HCT116 (cell line): ENCODE data around the gene SLC15A5. TPM values are rescaled to one million over a fixed set of nuclear protein-coding genes. Genes with fewer than 3 reads are reported as not detected.

Experiments
- ATAC-seq: fragments of 200-7000 bp; cut with Tn5 transposase; 2 replicates; pipeline ENCODE4 v1.9.1; 2020; ENCODE audit warnings: mild to moderate bottlenecking, moderate library complexity
- BruUV-seq: library from RNA; stranded (reverse); fragments of 400-500 nt; replicated peaks from 2 replicates; lab custom pipeline; 2021; lab: Mats Ljungman, UMichigan
- CTCF ChIA-PET: fragments of 300-600 bp; sonication (Branson Sonifier 250); formaldehyde crosslinking; loops from one replicate; lab custom pipeline; 2021; ENCODE audit warnings: antibody characterized with exemption; lab: Charles Lee
- POLR2A ChIA-PET: fragments of 300-600, 350-600 bp; sonication (Branson Sonifier 250); formaldehyde crosslinking; loops from one replicate; lab custom pipeline; 2021; ENCODE audit warnings: antibody characterized with exemption; lab: Charles Lee
- RAD21 ChIA-PET, 2 experiments: fragments of 300-600 bp; sonication (Branson Sonifier 250); formaldehyde crosslinking; loops; one replicate each; lab custom pipeline; 2023; ENCODE audit warnings: low total read pairs in 2 of 2; ENCODE audit not compliant: uncharacterized antibody in 2 of 2, unreplicated experiment in 2 of 2, low non-redundant PET in 1 of 2; lab: Charles Lee
- DNase-seq: peaks from one replicate; pipeline ENCODE4 v3.0.0-alpha.2; 2010; ENCODE audit warnings: low read depth, low spot score
- H2AFZ ChIP-seq: fragments of 200-600 bp; shearing (Covaris generic), sonication (generic); 2 replicates; pipeline ENCODE4 v1.6.1; 2017; ENCODE audit warnings: low read depth, mixed run types, mixed read lengths, antibody characterized with exemption, low read length; ENCODE audit not compliant: poor library complexity, severe bottlenecking
- H3K27ac ChIP-seq: 2 replicates; pipeline ENCODE4 v1.5.1; 2012; ENCODE audit warnings: low read depth, low read length
- H3K27me3 ChIP-seq: fragments of 200-600 bp; sonication (generic); 2 replicates; pipeline ENCODE4 v1.6.1; 2016; ENCODE audit warnings: mixed run types, low read length, mixed read lengths; ENCODE audit not compliant: insufficient read depth
- H3K36me3 ChIP-seq, 2 experiments: fragments of 200-500 bp in 1 of 2; fragments of 200-600 bp in 1 of 2; sonication (Bioruptor generic) in 1 of 2; sonication (generic) in 1 of 2; 2 replicates each; pipeline versions ENCODE4 v1.5.1 to v1.6.1; 2014 to 2016; ENCODE audit warnings: low read length in 2 of 2, inconsistent platforms in 1 of 2, mixed read lengths in 1 of 2, mixed run types in 1 of 2; ENCODE audit not compliant: insufficient read depth in 2 of 2, control insufficient read depth in 1 of 2
- H3K4me1 ChIP-seq, 2 experiments: fragments of 200-600 bp in 1 of 2; sonication (generic) in 1 of 2; 2 replicates each; pipeline versions ENCODE4 v1.5.1 to v1.6.1; 2012 to 2017; ENCODE audit warnings: low read length in 2 of 2, inconsistent platforms in 1 of 2, mild to moderate bottlenecking in 1 of 2, mixed read lengths in 1 of 2, mixed run types in 1 of 2, moderate library complexity in 1 of 2; ENCODE audit not compliant: insufficient read depth in 2 of 2, control insufficient read depth in 1 of 2
- H3K4me2 ChIP-seq: fragments of 200-600 bp; sonication (generic); 2 replicates; pipeline ENCODE4 v1.6.1; 2017; ENCODE audit warnings: mixed run types, low read length, mixed read lengths
- H3K4me3 ChIP-seq, 2 experiments: fragments of 200-600 bp in 1 of 2; sonication (generic) in 1 of 2; replicated peaks in 1 of 2; 2 replicates each; pipeline ENCODE4 v1.5.1; 2011 to 2016; ENCODE audit warnings: low read length in 2 of 2, control low read depth in 1 of 2, low read depth in 1 of 2, mild to moderate bottlenecking in 1 of 2, mixed read lengths in 1 of 2, mixed run types in 1 of 2
- H3K79me2 ChIP-seq: fragments of 200-600 bp; sonication (generic); 2 replicates; pipeline ENCODE4 v1.6.1; 2017; ENCODE audit warnings: mild to moderate bottlenecking, mixed run types, low read length, moderate library complexity, mixed read lengths; ENCODE audit not compliant: insufficient read depth
- H3K9ac ChIP-seq: fragments of 200-600 bp; sonication (generic); 2 replicates; pipeline ENCODE4 v1.6.1; 2016; ENCODE audit warnings: low read length, mixed read lengths
- H3K9me2 ChIP-seq: fragments of 200-600 bp; sonication (generic), shearing (Covaris generic); 2 replicates; pipeline ENCODE4 v1.6.1; 2017; ENCODE audit warnings: mixed run types, mild to moderate bottlenecking, moderate library complexity; ENCODE audit not compliant: insufficient read depth
- H3K9me3 ChIP-seq, 2 experiments: fragments of 200-500 bp in 1 of 2; fragments of 200-600 bp in 1 of 2; sonication (Bioruptor generic) in 1 of 2; sonication (generic) in 1 of 2; 2 replicates each; pipeline ENCODE4 v1.6.1; 2014 to 2017; ENCODE audit warnings: low read length in 2 of 2, mixed read lengths in 2 of 2, inconsistent platforms in 1 of 2, low read depth in 1 of 2, mild to moderate bottlenecking in 1 of 2, mixed run types in 1 of 2, moderate library complexity in 1 of 2; ENCODE audit not compliant: control insufficient read depth in 1 of 2, insufficient read depth in 1 of 2
- H4K20me1 ChIP-seq: fragments of 200-600 bp; sonication (generic), shearing (Covaris generic); 2 replicates; pipeline ENCODE4 v1.6.1; 2017; ENCODE audit warnings: mixed run types, mild to moderate bottlenecking, moderate library complexity; ENCODE audit not compliant: insufficient read depth
- CBX3 ChIP-seq: IDR thresholded peaks from 2 replicates; pipeline ENCODE4 v1.6.1; 2012; ENCODE audit warnings: low read depth
- CEBPB ChIP-seq: IDR thresholded peaks from 2 replicates; pipeline ENCODE4 v1.6.1; 2012; ENCODE audit warnings: low read depth
- ELF1 ChIP-seq: IDR thresholded peaks from 2 replicates; pipeline ENCODE4 v1.6.1; 2012; ENCODE audit warnings: low read depth, borderline replicate concordance
- EZH2phosphoT487 ChIP-seq: fragments of 200-600 bp; IDR thresholded peaks from 2 replicates; pipeline ENCODE4 v1.6.1; 2018; ENCODE audit warnings: antibody characterized with exemption, borderline replicate concordance
- FOSL1 ChIP-seq: IDR thresholded peaks from 2 replicates; pipeline ENCODE4 v1.6.1; 2012; ENCODE audit warnings: low read depth
- JUND ChIP-seq: IDR thresholded peaks from 2 replicates; pipeline ENCODE4 v1.6.1; 2012
- RAD21 ChIP-seq: IDR thresholded peaks from 2 replicates; pipeline ENCODE4 v1.6.1; 2012; ENCODE audit warnings: low read depth, mild to moderate bottlenecking
- SIN3A ChIP-seq: IDR thresholded peaks from 2 replicates; pipeline ENCODE4 v1.6.1; 2012; ENCODE audit warnings: low read depth
- SP1 ChIP-seq: IDR thresholded peaks from 2 replicates; pipeline ENCODE4 v1.6.1; 2012; ENCODE audit warnings: low read depth
- SRF ChIP-seq: IDR thresholded peaks from 2 replicates; pipeline ENCODE4 v1.6.1; 2012; ENCODE audit warnings: low read depth
- TCF7L2 ChIP-seq: IDR thresholded peaks from 2 replicates; pipeline ENCODE4 v1.7.0; 2011; ENCODE audit warnings: borderline replicate concordance, inconsistent platforms; ENCODE audit not compliant: insufficient read depth, insufficient read length; ENCODE audit errors: extremely low read depth
- YY1 ChIP-seq: IDR thresholded peaks from 2 replicates; pipeline ENCODE4 v1.6.1; 2011; ENCODE audit warnings: low read length, low read depth, moderate library complexity, mild to moderate bottlenecking; ENCODE audit not compliant: insufficient replicate concordance; ENCODE audit errors: extremely low read depth
- ZBTB33 ChIP-seq: IDR thresholded peaks from 2 replicates; pipeline ENCODE4 v1.6.1; 2011; ENCODE audit warnings: mild to moderate bottlenecking, low read length, moderate library complexity; ENCODE audit not compliant: insufficient replicate concordance; ENCODE audit errors: extremely low read depth
- ZFX ChIP-seq: fragments of 450-650 bp; IDR thresholded peaks from 2 replicates; pipeline ENCODE4 v1.6.1; 2017
- ZNF274 ChIP-seq: fragments of 200-500 bp; sonication (Bioruptor generic); IDR thresholded peaks from 2 replicates; pipeline ENCODE4 v1.6.1; 2014; ENCODE audit warnings: mild to moderate bottlenecking, low read depth, low read length, inconsistent platforms
- intact Hi-C: fragments of 100-400 bp; cut with micrococcal nuclease; formaldehyde crosslinking; loops from 2 replicates; pipeline ENCODE4 v1.10.0; 2022
- total RNA-seq: library from RNA; stranded (reverse); gene quantifications from one replicate; pipeline ENCODE4 v1.2.1, GENCODE V29; 2021; ENCODE audit not compliant: unreplicated experiment
- TF ChIP-seq, protein P1 (sequence below): IDR thresholded peaks from 2 replicates; pipeline ENCODE4 v1.6.1; 2012; ENCODE audit warnings: low read depth
- TF ChIP-seq, protein P2 (sequence below), 3 experiments: fragments of 200-600 bp in 1 of 3; sonication (generic) in 1 of 3; IDR thresholded peaks in 2 of 3; conservative IDR thresholded peaks in 1 of 3; 2 replicates each; pipeline ENCODE4 v1.5.1; 2012 to 2017; ENCODE audit warnings: low read depth in 2 of 3, low read length in 2 of 3, antibody characterized with exemption in 1 of 3, borderline replicate concordance in 1 of 3, control low read depth in 1 of 3, mild to moderate bottlenecking in 1 of 3, mixed read lengths in 1 of 3, mixed run types in 1 of 3, moderate library complexity in 1 of 3; ENCODE audit not compliant: insufficient read depth in 1 of 3

Gene SLC15A5
- total RNA-seq, 1 experiment from 2014 or later = not detected

GRCh38 chr12:16261944-16262475 is 15.5 kb downstream of the SLC15A5 start:
- Histone ChIP-seq H4K20me1 (no peaks in the 10 kb centered on the region), H3K79me2 (no peaks in the 10 kb centered on the region), H3K9ac (no peak overlapping the region), H3K4me1 (no peaks in the 10 kb centered on the region), H3K36me3 (no peaks in the 10 kb centered on the region), H2AFZ (no peak overlapping the region), H3K9me3 (no peaks in the 10 kb centered on the region), H3K27me3 (no peaks in the 10 kb centered on the region)
- ChIA-PET POLR2A (no interaction called here), RAD21 (no interaction called here)
- no peak for ATAC-seq
- intact Hi-C loops = no loop called here
- TF ChIP-seq, protein P1, sequence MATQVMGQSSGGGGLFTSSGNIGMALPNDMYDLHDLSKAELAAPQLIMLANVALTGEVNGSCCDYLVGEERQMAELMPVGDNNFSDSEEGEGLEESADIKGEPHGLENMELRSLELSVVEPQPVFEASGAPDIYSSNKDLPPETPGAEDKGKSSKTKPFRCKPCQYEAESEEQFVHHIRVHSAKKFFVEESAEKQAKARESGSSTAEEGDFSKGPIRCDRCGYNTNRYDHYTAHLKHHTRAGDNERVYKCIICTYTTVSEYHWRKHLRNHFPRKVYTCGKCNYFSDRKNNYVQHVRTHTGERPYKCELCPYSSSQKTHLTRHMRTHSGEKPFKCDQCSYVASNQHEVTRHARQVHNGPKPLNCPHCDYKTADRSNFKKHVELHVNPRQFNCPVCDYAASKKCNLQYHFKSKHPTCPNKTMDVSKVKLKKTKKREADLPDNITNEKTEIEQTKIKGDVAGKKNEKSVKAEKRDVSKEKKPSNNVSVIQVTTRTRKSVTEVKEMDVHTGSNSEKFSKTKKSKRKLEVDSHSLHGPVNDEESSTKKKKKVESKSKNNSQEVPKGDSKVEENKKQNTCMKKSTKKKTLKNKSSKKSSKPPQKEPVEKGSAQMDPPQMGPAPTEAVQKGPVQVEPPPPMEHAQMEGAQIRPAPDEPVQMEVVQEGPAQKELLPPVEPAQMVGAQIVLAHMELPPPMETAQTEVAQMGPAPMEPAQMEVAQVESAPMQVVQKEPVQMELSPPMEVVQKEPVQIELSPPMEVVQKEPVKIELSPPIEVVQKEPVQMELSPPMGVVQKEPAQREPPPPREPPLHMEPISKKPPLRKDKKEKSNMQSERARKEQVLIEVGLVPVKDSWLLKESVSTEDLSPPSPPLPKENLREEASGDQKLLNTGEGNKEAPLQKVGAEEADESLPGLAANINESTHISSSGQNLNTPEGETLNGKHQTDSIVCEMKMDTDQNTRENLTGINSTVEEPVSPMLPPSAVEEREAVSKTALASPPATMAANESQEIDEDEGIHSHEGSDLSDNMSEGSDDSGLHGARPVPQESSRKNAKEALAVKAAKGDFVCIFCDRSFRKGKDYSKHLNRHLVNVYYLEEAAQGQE = no peak
- TF ChIP-seq RAD21 = no peak
- no peak for TF ChIP-seq ELF1
- TF ChIP-seq CBX3 = no peak
- TF ChIP-seq SRF = no peak
- TF ChIP-seq TCF7L2 = no peak
- no peak for TF ChIP-seq ZNF274
- TF ChIP-seq SIN3A = no peak
- TF ChIP-seq CEBPB = no peak
- TF ChIP-seq, protein P2, sequence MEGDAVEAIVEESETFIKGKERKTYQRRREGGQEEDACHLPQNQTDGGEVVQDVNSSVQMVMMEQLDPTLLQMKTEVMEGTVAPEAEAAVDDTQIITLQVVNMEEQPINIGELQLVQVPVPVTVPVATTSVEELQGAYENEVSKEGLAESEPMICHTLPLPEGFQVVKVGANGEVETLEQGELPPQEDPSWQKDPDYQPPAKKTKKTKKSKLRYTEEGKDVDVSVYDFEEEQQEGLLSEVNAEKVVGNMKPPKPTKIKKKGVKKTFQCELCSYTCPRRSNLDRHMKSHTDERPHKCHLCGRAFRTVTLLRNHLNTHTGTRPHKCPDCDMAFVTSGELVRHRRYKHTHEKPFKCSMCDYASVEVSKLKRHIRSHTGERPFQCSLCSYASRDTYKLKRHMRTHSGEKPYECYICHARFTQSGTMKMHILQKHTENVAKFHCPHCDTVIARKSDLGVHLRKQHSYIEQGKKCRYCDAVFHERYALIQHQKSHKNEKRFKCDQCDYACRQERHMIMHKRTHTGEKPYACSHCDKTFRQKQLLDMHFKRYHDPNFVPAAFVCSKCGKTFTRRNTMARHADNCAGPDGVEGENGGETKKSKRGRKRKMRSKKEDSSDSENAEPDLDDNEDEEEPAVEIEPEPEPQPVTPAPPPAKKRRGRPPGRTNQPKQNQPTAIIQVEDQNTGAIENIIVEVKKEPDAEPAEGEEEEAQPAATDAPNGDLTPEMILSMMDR (IDR thresholded peaks at IDR 0.05 in 2 of 3, conservative IDR thresholded peaks at IDR 0.05 in 1 of 3; ENCODE audit: borderline replicate concordance in 1 of 3, insufficient read depth in 1 of 3, low read depth in 2 of 3, low read length in 2 of 3) = no peak
- no peak for TF ChIP-seq YY1
- no peak for TF ChIP-seq EZH2phosphoT487
- no peak for TF ChIP-seq JUND
- TF ChIP-seq SP1 = no peak
- no peak for TF ChIP-seq FOSL1
- no peak for TF ChIP-seq ZFX
- no peak for TF ChIP-seq ZBTB33
- TF ChIP-seq, all 23 proteins: peak for 0
- Histone ChIP-seq H3K4me2 (no peak overlapping the region), H3K9me2 (no peaks in the 10 kb centered on the region), H3K4me3 (no peak overlapping the region), H3K27ac (no peak overlapping the region)
- no TSS peak for BruUV-seq
- CTCF ChIA-PET = no interaction called here
- no peak for DNase-seq
